Measurements from ENCODE around the gene TMEM44. TPM values are rescaled to one million over a fixed set of nuclear protein-coding genes. Genes with fewer than 3 reads are reported as not detected.
"Not testable (repeated sequence)": the region's sequence is repeated elsewhere in the genome, so short reads cannot be mapped to it uniquely, and the experiment has no call there.

TMEM44 gene
- total RNA-seq, 6 experiments from 2014 or later = 11.8 to 14.0 (median 13.2) TPM

- DNase-seq = no peak
- Mint-ChIP-seq H3K4me1 (ENCODE audit: low read depth) (peaks cover 11% of the 10 kb centered on the region), H3K4me3 (no peak overlapping the region), H3K9me3 (peaks cover 18% of the 10 kb centered on the region), H3K36me3 (ENCODE audit: low read depth) (peaks cover 8% of the 10 kb centered on the region), H3K27ac (no peak overlapping the region), H3K27me3 (ENCODE audit: insufficient read depth) (peaks cover 3% of the 10 kb centered on the region)
- TF ChIP-seq CTCF (IDR thresholded peaks at IDR 0.05) = no peak
These were observed 83.4 kb downstream of the TMEM44 start for GRCh38 chr3:194549853-194550252.

- Mint-ChIP-seq H3K9me3 (peaks cover 18% of the 10 kb centered on the region), H3K36me3 (ENCODE audit: low read depth) (peaks cover 8% of the 10 kb centered on the region), H3K27me3 (ENCODE audit: insufficient read depth) (peaks cover 3% of the 10 kb centered on the region), H3K4me1 (ENCODE audit: low read depth) (peaks cover 8% of the 10 kb centered on the region; the same call in 1 of the 2 replicates), H3K27ac (no peak overlapping the region), H3K4me3 (no peak overlapping the region)
- no peak for DNase-seq
- TF ChIP-seq CTCF (IDR thresholded peaks at IDR 0.05) = no peak
These were observed 84.6 kb downstream of the TMEM44 start for GRCh38 chr3:194548346-194549321.

- Mint-ChIP-seq H3K4me3 (no peak overlapping the region), H3K27ac (no peak overlapping the region), H3K4me1 (ENCODE audit: low read depth) (peaks cover 11% of the 10 kb centered on the region; the same call in 1 of the 2 replicates), H3K9me3 (peaks cover 18% of the 10 kb centered on the region), H3K36me3 (ENCODE audit: low read depth) (peaks cover 8% of the 10 kb centered on the region), H3K27me3 (ENCODE audit: insufficient read depth) (peaks cover 3% of the 10 kb centered on the region)
- no peak for DNase-seq
- TF ChIP-seq CTCF (IDR thresholded peaks at IDR 0.05) = no peak
These were observed 86.2 kb downstream of the TMEM44 start for GRCh38 chr3:194547042-194547441.

GRCh38 chr3:194545538-194545937 is 87.7 kb downstream of the TMEM44 start:
- not testable (repeated sequence) for H3K27me3 Mint-ChIP-seq (ENCODE audit: insufficient read depth); H3K36me3 Mint-ChIP-seq (ENCODE audit: low read depth); H3K27ac Mint-ChIP-seq; DNase-seq; H3K4me3 Mint-ChIP-seq
- Mint-ChIP-seq H3K4me1 (ENCODE audit: low read depth) (peaks cover 12% of the 10 kb centered on the region), H3K9me3 (peaks cover 18% of the 10 kb centered on the region)

- no peaks in the 10 kb centered on the region for H3K27me3 Mint-ChIP-seq (ENCODE audit: insufficient read depth)
- H3K27ac Mint-ChIP-seq = no peak overlapping the region
- no peak for TF ChIP-seq CTCF (IDR thresholded peaks at IDR 0.05)
- H3K4me3 Mint-ChIP-seq = no peak overlapping the region
- peaks cover 17% of the 10 kb centered on the region for H3K4me1 Mint-ChIP-seq (ENCODE audit: low read depth)
- peaks cover 8% of the 10 kb centered on the region for H3K36me3 Mint-ChIP-seq (ENCODE audit: low read depth)
- DNase-seq = no peak
- H3K9me3 Mint-ChIP-seq = peaks cover 18% of the 10 kb centered on the region
These were observed 89.7 kb downstream of the TMEM44 start for GRCh38 chr3:194543550-194543949.

- H3K4me3 Mint-ChIP-seq = no peak overlapping the region
- no peaks in the 10 kb centered on the region; the same call in none of the 2 replicates for H3K36me3 Mint-ChIP-seq (ENCODE audit: low read depth)
- no peak for TF ChIP-seq CTCF (IDR thresholded peaks at IDR 0.05)
- H3K27ac Mint-ChIP-seq = no peak overlapping the region
- peaks cover 7% of the 10 kb centered on the region for H3K9me3 Mint-ChIP-seq
- DNase-seq = no peak
- no peaks in the 10 kb centered on the region; the same call in 1 of the 2 replicates for H3K27me3 Mint-ChIP-seq (ENCODE audit: insufficient read depth)
- peaks cover 33% of the 10 kb centered on the region for H3K4me1 Mint-ChIP-seq (ENCODE audit: low read depth)
These were observed 91.7 kb downstream of the TMEM44 start for GRCh38 chr3:194541483-194541882.
